Renal cortex interstitium (tissue), 11 donors: ENCODE data around the gene BYSL. TPM values are rescaled to one million over a fixed set of nuclear protein-coding genes. Genes with fewer than 3 reads are reported as not detected.
A peak's percentile ranks its signal among the peaks of the same experiment; 100 is the strongest.

ENCODE experiments used
- DNase-seq, 11 donors: peaks; one replicate each; pipeline ENCODE4 v3.0.0-alpha.2; 2013; ENCODE audit warnings: low read depth in 9 of 11, low spot score in 4 of 11; ENCODE audit errors: extremely low read depth in 1 of 11
- polyA plus RNA-seq, 3 donors: library from polyadenylated mRNA; unstranded; fragments of 120-200 nt; gene quantifications; one replicate each; pipeline ENCODE4 v1.2.1, GENCODE V29; 2013; ENCODE audit not compliant: insufficient read length in 3 of 3

BYSL gene
- polyA plus RNA-seq, 3 donors: 23.8 to 32.6 (median 29.4) TPM

DNA sequence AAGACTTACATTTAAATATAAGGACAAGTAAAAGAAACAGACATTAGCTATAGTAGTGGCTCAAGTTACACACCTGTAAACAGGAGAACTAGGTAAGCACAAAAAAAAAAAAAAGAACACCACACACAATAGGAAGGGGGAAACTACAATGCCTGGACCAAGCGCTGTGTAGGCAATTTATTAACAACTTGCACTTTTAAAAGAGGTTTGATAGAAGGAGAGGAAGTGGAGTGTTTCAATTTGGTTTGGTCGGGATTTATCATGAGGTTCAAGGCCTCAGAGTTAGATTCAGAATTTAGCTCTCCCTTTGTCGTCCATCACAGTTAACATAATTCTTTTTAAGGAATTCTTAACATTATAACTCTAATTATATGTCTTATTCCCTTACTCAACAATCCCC, 25.0 kb upstream of the BYSL start:
- DNase-seq: no peak

DNA sequence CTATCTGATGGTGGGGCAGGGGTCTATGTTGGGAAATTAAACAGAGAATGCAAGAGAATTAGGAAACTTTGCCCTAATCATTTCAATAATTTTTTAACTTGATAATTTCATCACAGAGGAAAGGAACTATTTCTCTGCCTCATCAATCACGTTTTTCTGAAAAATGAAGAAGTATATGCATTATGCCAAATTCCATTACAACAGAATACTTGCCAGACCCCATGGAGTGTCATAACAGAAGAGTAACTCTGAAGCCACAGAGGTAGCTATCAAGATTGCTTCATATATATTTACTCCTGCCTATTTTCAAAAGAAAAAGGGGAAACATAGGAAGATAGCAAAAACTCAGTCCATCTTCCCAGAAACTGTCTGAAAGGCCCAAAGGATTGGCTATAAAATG, 20.4 kb upstream of the BYSL start:
- DNase-seq: no peak

GRCh38 chr6:41901882-41902519, 19.3 kb upstream of the BYSL start:
- no peak for DNase-seq

DNA sequence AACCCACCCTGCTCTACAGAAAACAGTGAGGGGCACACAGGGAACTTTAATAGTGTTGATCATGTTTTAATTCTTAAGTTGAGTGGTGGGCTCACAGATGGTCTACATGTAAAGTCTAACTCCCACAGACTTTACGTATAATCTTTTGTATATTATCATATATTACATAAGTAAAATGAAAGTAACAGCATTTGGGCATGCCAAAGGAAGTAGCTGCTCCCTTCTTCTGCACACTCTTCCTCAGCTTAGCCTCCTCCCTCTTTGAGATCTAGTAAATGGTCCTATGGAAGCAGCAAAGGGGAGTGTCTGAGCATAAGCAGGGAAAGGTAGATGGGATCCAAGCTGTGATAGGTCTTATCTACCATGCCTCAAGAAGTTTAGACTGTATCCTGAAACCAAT, 11.6 kb upstream of the BYSL start:
- DNase-seq: no peak

DNA sequence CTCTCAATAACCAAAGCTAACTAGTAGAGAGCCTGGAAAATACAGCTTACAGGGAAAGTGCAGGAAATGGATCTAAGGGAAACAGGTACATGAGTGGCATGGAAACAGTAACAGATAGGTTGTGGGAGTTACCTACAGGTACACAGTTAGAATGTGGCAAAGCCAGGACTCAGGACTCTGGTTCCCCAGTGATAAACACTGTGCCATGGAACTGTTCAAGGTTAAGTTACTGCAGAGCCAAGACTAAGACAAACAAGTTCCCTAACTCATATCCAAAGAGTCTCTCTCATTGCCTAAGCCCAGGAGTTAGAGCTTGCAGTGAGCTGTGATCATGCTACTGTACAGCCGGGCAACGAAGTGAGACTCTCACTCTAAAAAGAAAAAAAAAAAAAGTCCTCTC, 7.0 kb upstream of the BYSL start:
- no peak for DNase-seq

GRCh38 chr6:41914869-41915530, 6.3 kb upstream of the BYSL start:
- no peak for DNase-seq

DNA sequence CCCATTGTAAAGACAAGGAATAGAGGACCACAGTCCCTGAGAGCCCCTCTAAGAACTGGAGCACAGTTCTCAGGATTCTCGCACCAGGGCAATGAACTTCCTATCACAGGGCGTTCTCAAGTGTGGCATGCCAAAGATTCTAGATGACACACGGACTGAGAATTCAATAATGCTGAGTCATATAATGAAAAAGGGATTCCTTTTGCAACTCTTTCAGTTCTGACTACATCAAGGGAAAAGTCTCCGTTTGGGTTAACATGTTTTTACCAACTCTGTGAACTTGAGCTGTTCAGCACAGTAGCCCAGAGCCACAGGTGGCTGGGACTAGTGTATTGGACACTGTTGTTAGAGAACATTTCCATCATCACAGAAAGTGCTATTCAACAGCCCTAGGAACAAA, 3.8 kb upstream of the BYSL start:
- DNase-seq: no peak

GRCh38 chr6:41921712-41921998, 356 bp downstream of the BYSL start:
- peak in 1 of 11 donors; percentile 19 for DNase-seq

DNA sequence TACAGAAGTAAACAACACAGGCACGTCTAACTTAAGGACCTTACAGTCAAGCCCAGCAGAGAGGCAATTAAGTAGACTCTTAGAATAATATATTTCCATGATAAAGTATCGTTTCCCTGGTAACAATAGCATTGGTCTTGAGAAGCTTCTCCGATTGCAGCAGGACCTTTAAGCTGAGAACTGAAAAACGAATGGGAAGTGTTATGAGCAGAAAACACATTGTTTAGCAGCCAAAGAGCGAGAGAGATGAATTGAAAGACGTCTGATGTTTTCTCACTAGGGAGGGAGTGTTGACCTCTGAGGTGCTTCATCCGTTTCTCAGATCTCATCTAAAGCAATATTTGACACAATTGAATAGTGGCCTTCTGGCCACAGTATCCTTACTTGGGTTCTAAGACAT, 855 bp downstream of the BYSL start:
- DNase-seq: no peak

DNA sequence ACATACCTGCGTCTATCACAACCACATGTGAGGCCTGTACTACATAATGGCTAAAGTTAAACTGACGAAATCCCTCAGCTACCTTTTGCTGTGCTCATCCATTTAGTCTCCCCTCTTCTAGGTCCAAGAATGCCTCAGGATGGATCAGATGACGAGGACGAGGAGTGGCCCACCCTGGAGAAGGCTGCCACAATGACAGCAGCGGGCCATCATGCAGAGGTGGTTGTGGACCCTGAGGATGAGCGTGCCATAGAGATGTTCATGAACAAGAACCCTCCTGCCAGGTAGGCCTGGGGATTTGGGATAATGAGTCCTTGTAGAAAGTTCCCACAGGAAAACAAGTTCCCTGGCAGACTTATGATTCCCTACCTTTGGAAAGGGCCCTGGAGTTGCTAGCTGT, 6.0 kb downstream of the BYSL start:
- DNase-seq: no peak

- DNase-seq: no peak
Observed at GRCh38 chr6:41929924-41930323, 8.6 kb downstream of the BYSL start.

DNA sequence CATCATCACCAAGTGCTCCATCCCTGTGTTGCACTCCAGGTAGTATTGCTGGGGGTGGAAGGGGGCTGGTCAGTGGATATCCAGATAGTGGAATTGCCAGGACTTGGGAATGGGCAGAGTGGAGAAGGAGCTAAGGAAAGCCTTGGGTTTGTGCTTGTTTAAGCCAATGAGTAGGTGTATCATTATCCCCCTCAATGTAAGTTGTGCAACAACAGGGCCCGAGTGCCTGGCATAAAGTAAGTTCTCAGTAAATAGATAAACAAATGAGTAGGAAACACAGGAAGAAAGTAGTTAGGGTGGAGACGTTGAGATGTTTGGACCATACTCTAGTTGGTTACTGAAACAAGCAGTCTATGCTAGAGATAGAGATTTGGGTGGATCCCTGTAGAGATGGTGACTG, 10.5 kb downstream of the BYSL start:
- DNase-seq: no peak

GRCh38 chr6:41932378-41932777, 11.1 kb downstream of the BYSL start:
- no peak for DNase-seq

DNA sequence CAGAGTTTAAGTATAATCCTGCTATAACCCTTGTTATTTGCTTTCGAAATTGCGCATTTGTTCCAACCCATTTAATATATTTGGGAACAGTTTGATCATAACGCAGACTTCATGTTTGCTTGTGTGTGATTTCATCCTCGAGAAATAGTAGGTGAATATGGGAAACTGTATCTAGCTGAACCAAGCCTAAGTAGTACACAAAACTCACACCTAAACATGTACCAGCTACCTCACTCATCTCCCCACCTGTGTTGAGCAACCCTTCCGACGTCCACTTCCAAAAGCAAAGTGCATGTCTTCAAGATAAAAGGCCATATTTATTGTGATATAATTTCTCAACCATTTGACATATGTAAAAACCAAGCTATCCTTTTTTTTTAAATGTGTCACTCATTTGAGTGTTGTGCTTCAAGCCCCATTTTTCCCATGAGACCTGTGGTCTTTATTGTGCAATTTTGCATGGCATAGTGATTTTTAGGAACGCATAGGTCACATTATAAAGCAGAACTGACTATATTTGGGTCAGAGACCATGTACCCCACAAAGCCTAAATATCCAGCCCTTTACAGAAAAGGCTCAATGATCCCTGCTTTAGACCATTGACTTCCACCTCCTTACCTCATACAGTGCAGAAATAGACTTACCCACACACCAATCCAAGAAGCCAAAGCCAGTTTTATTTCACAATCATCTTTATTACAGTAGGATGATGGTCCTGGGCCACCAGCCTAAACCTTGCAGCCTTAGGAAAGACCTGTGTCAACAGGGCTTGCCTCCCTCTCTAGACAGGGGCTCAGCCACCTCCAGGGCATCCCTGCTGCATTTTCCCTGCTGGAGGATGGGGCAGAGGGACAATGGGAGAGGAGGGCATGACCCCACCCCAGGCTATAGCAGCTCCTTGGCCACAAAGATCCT, 13.2 kb downstream of the BYSL start:
- DNase-seq: no peak

DNA sequence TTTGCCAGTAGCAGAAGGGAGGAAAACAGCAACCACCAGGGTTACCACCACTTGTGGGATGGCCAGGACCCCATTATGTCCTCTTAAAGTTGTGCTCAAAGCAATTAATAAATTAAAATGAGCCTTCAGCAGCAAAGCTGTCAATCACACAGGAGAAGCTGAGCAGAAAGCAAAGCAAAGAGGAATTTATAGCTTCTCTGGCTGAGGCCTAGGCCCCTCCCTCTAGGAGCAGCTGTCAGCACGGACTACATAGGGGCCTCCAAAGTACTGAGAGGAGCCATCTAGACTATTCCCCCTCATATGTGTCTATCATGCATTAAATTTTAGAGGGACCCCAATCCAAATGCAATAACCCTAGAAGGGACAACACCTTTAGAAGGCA, 13.9 kb downstream of the BYSL start:
- no peak for DNase-seq

GRCh38 chr6:41935685-41936072, 14.4 kb downstream of the BYSL start:
- DNase-seq: no peak

- DNase-seq: peak in 5 of 11 donors; percentile 34 to 54 (median 45)
Observed at GRCh38 chr6:41936073-41936837, 15.0 kb downstream of the BYSL start.

DNA sequence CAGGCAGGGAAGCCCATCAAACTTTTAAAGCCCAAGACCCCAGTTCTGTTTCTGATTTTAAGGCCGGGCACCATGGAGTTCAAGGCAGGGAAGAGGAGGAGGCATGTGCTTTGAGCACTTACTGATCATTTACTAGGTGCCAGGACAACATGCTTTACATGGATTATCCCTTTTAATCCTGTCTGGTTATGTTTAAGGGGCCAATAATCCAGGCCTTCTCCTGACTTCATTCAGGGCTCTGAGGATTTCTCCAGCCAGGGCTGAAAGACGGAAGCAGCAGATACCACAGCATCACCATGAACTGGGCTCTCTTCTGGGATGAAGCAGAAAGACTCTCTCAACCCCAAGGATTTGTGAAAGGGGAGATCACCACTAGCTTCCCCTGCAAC, 16.2 kb downstream of the BYSL start:
- DNase-seq: no peak

GRCh38 chr6:41937861-41938574, 16.7 kb downstream of the BYSL start:
- DNase-seq: no peak
